Right lobe of liver (tissue), 4 donors: ENCODE data around the gene RRAS2.

Experiments used
- POLR2A ChIP-seq: fragments of 450-650 bp; IDR thresholded peaks from one replicate; pipeline ENCODE4 v1.6.1; 2017; ENCODE audit warnings: antibody characterized with exemption, mild to moderate bottlenecking
- TF ChIP-seq, protein P1 (sequence below), 4 donors: fragments of 200-600 bp in 3 of 4; fragments of 450-650 bp in 1 of 4; IDR thresholded peaks; one replicate each; pipeline versions ENCODE4 v1.5.1 to v1.8.0; 2016 to 2022; ENCODE audit warnings: antibody characterized with exemption in 4 of 4, mild to moderate bottlenecking in 2 of 4
- donor health status: DM: no; HTN: no; CAD: no.
- donor health status: DM: no; HTN: no; CAD: no.
- donor health status: DM: no; HTN: yes; CAD: no.

DNA sequence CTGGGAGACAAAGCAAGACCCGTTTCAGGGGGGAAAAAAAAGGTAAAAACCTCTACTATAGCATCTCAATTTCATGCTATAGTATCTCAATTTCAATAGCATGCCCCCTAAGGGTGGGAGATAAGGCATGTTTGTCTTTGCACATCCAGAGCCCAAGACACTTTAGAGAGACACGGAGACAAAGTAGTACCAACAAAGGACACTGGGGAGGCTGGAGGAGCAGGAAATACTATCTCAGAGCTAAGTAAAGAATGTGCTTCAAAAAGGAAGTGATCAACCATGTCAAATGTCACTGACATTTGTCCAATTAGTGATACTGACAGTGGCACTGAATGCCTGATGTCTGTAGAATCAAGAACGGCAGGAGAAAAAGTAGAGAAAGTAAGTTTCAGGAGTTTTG lies 68.6 kb downstream of the RRAS2 start:
- no peak for TF ChIP-seq POLR2A
- TF ChIP-seq, protein P1, sequence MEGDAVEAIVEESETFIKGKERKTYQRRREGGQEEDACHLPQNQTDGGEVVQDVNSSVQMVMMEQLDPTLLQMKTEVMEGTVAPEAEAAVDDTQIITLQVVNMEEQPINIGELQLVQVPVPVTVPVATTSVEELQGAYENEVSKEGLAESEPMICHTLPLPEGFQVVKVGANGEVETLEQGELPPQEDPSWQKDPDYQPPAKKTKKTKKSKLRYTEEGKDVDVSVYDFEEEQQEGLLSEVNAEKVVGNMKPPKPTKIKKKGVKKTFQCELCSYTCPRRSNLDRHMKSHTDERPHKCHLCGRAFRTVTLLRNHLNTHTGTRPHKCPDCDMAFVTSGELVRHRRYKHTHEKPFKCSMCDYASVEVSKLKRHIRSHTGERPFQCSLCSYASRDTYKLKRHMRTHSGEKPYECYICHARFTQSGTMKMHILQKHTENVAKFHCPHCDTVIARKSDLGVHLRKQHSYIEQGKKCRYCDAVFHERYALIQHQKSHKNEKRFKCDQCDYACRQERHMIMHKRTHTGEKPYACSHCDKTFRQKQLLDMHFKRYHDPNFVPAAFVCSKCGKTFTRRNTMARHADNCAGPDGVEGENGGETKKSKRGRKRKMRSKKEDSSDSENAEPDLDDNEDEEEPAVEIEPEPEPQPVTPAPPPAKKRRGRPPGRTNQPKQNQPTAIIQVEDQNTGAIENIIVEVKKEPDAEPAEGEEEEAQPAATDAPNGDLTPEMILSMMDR (IDR thresholded peaks at IDR 0.05) = no peak
